ENCODE results near the gene ANKRA2.
"Not testable (repeated sequence)": the region's sequence is repeated elsewhere in the genome, so short reads cannot be mapped to it uniquely, and the experiment has no call there.

ANKRA2 gene

GRCh38 chr5:73545403-73545779 is 20.0 kb downstream of the ANKRA2 start:
- DNase-seq (ENCODE audit: low read depth): no peak

- DNase-seq (ENCODE audit: low read depth): no peak
Observed at GRCh38 chr5:73544429-73545402, 20.7 kb downstream of the ANKRA2 start.

- DNase-seq (ENCODE audit: low read depth): no peak
Observed at GRCh38 chr5:73542020-73542419, 23.4 kb downstream of the ANKRA2 start.

GRCh38 chr5:73540192-73540591 is 25.2 kb downstream of the ANKRA2 start:
- no peak for DNase-seq (ENCODE audit: low read depth)

- DNase-seq (ENCODE audit: low read depth): no peak
Observed at GRCh38 chr5:73539730-73540129, 25.7 kb downstream of the ANKRA2 start.

GRCh38 chr5:73534971-73535370 is 30.5 kb downstream of the ANKRA2 start:
- no peak for DNase-seq (ENCODE audit: low read depth)

- DNase-seq (ENCODE audit: low read depth): no peak
Observed at GRCh38 chr5:73534011-73534644, 31.3 kb downstream of the ANKRA2 start.

- no peak for DNase-seq (ENCODE audit: low read depth)
Observed at GRCh38 chr5:73532195-73532594, 33.2 kb downstream of the ANKRA2 start.

- no peak for DNase-seq (ENCODE audit: low read depth)
Observed at GRCh38 chr5:73531356-73531755, 34.1 kb downstream of the ANKRA2 start.

GRCh38 chr5:73529081-73529480 is 36.4 kb downstream of the ANKRA2 start:
- no peak for DNase-seq (ENCODE audit: low read depth)

- no peak for DNase-seq (ENCODE audit: low read depth)
Observed at GRCh38 chr5:73528248-73528647, 37.2 kb downstream of the ANKRA2 start.

GRCh38 chr5:73525606-73526203 is 39.7 kb downstream of the ANKRA2 start:
- DNase-seq (ENCODE audit: low read depth): no peak

- no peak for DNase-seq (ENCODE audit: low read depth)
Observed at GRCh38 chr5:73523861-73524260, 41.6 kb downstream of the ANKRA2 start.

- no peak for DNase-seq (ENCODE audit: low read depth)
Observed at GRCh38 chr5:73522989-73523388, 42.5 kb downstream of the ANKRA2 start.

- DNase-seq (ENCODE audit: low read depth): peak; percentile 36
Observed at GRCh38 chr5:73519531-73520283, 45.7 kb downstream of the ANKRA2 start.

GRCh38 chr5:73515232-73515631 is 50.2 kb downstream of the ANKRA2 start:
- DNase-seq (ENCODE audit: low read depth): no peak

GRCh38 chr5:73514418-73514817 is 51.0 kb downstream of the ANKRA2 start:
- no peak for DNase-seq (ENCODE audit: low read depth)

- no peak for DNase-seq (ENCODE audit: low read depth)
Observed at GRCh38 chr5:73513996-73514395, 51.4 kb downstream of the ANKRA2 start.

GRCh38 chr5:73508521-73508920 is 56.9 kb downstream of the ANKRA2 start:
- DNase-seq (ENCODE audit: low read depth): not testable (repeated sequence)

- no peak for DNase-seq (ENCODE audit: low read depth)
Observed at GRCh38 chr5:73507062-73507461, 58.4 kb downstream of the ANKRA2 start.

GRCh38 chr5:73506459-73506955 is 58.9 kb downstream of the ANKRA2 start:
- no peak for DNase-seq (ENCODE audit: low read depth)
